ENCODE measurements around the gene CBX5.
"Not testable (repeated sequence)": the region's sequence is repeated elsewhere in the genome, so short reads cannot be mapped to it uniquely, and the experiment has no call there.

CBX5 gene

GRCh38 chr12:54265364-54265812 is 14.5 kb downstream of the CBX5 start:
- no peak for DNase-seq (ENCODE audit: low read depth in 2 of 2)

- DNase-seq (ENCODE audit: low read depth in 2 of 2) = no peak
These were observed 17.5 kb downstream of the CBX5 start for GRCh38 chr12:54262403-54262925.

GRCh38 chr12:54261815-54262402 is 18.0 kb downstream of the CBX5 start:
- no peak for DNase-seq (ENCODE audit: low read depth in 2 of 2)

- no peak for DNase-seq (ENCODE audit: low read depth in 2 of 2)
These were observed 20.5 kb downstream of the CBX5 start for GRCh38 chr12:54259194-54260011.

- no peak for DNase-seq (ENCODE audit: low read depth in 2 of 2)
These were observed 21.7 kb downstream of the CBX5 start for GRCh38 chr12:54258201-54258681.

GRCh38 chr12:54257332-54257731 is 22.6 kb downstream of the CBX5 start:
- DNase-seq (ENCODE audit: low read depth in 2 of 2) = no peak

- DNase-seq (ENCODE audit: low read depth in 2 of 2) = no peak
These were observed 26.7 kb downstream of the CBX5 start for GRCh38 chr12:54253240-54253639.

GRCh38 chr12:54251667-54252284 is 28.1 kb downstream of the CBX5 start:
- no peak for DNase-seq (ENCODE audit: low read depth in 2 of 2)

- no peak for DNase-seq (ENCODE audit: low read depth in 2 of 2)
These were observed 30.4 kb downstream of the CBX5 start for GRCh38 chr12:54249489-54249888.

GRCh38 chr12:54246011-54246641 is 33.8 kb downstream of the CBX5 start:
- no peak for DNase-seq (ENCODE audit: low read depth in 2 of 2)

GRCh38 chr12:54240971-54241588 is 38.8 kb downstream of the CBX5 start:
- no peak for DNase-seq (ENCODE audit: low read depth in 2 of 2)

GRCh38 chr12:54240129-54240528 is 39.8 kb downstream of the CBX5 start:
- no peak for DNase-seq (ENCODE audit: low read depth in 2 of 2)

GRCh38 chr12:54239620-54240019 is 40.3 kb downstream of the CBX5 start:
- no peak for DNase-seq (ENCODE audit: low read depth in 2 of 2)

- no peak for DNase-seq (ENCODE audit: low read depth in 2 of 2)
These were observed 41.4 kb downstream of the CBX5 start for GRCh38 chr12:54238531-54238930.

GRCh38 chr12:54232790-54233189 is 47.1 kb downstream of the CBX5 start:
- DNase-seq (ENCODE audit: low read depth in 2 of 2) = no peak

- DNase-seq (ENCODE audit: low read depth in 2 of 2) = not testable (repeated sequence)
These were observed 48.7 kb downstream of the CBX5 start for GRCh38 chr12:54231269-54231668.

GRCh38 chr12:54230555-54230954 is 49.4 kb downstream of the CBX5 start:
- no peak for DNase-seq (ENCODE audit: low read depth in 2 of 2)

- DNase-seq (ENCODE audit: low read depth in 2 of 2) = no peak
These were observed 50.2 kb downstream of the CBX5 start for GRCh38 chr12:54229624-54230212.

GRCh38 chr12:54228471-54228870 is 51.5 kb downstream of the CBX5 start:
- no peak for DNase-seq (ENCODE audit: low read depth in 2 of 2)

GRCh38 chr12:54227927-54228326 is 52.0 kb downstream of the CBX5 start:
- not testable (repeated sequence) for DNase-seq (ENCODE audit: low read depth in 2 of 2)

GRCh38 chr12:54227376-54227775 is 52.5 kb downstream of the CBX5 start:
- no peak for DNase-seq (ENCODE audit: low read depth in 2 of 2)
